A549 treated with AZD2906 at 1 μM for 4 hours (cell line): Measurements from ENCODE around the gene L1TD1. TPM values are rescaled to one million over a fixed set of nuclear protein-coding genes. Genes with fewer than 3 reads are reported as not detected.

Source experiments
- total RNA-seq: library from RNA; stranded (reverse); fragments of 200-300 nt; extraction: Qiagen RNA extraction; gene quantifications from 5 replicates; pipeline ENCODE4 v1.2.3, GENCODE V29; 2022

Gene L1TD1, protein sequence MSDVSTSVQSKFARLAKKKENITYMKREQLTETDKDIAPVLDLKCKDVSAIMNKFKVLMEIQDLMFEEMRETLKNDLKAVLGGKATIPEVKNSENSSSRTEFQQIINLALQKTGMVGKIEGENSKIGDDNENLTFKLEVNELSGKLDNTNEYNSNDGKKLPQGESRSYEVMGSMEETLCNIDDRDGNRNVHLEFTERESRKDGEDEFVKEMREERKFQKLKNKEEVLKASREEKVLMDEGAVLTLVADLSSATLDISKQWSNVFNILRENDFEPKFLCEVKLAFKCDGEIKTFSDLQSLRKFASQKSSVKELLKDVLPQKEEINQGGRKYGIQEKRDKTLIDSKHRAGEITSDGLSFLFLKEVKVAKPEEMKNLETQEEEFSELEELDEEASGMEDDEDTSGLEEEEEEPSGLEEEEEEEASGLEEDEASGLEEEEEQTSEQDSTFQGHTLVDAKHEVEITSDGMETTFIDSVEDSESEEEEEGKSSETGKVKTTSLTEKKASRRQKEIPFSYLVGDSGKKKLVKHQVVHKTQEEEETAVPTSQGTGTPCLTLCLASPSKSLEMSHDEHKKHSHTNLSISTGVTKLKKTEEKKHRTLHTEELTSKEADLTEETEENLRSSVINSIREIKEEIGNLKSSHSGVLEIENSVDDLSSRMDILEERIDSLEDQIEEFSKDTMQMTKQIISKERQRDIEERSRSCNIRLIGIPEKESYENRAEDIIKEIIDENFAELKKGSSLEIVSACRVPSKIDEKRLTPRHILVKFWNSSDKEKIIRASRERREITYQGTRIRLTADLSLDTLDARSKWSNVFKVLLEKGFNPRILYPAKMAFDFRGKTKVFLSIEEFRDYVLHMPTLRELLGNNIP
- not detected in 5 replicates for total RNA-seq

GRCh38 chr1:62194651-62195544 is at the start of gene L1TD1:
L1TD1 (plus strand) TSS chr1:62194849; CDS start chr1:62206629, 11,780 bp downstream.

Other genes starting within 250 kb of the L1TD1 start
- 0.26 to 0.35 TPM (median 0.32 TPM) in 5 replicates for gene KANK4, start 124.6 kb downstream of the L1TD1 start, total RNA-seq
- 18.7 to 28.0 TPM (median 21.2 TPM) in 5 replicates for gene USP1, start 242.2 kb downstream of the L1TD1 start, total RNA-seq